GM12864 (cell line): ENCODE results near the gene TRPM1.

Experiments used
- DNase-seq: peaks from one replicate; pipeline ENCODE4 v3.0.0-alpha.2; 2011; ENCODE audit warnings: low read depth
- H3K4me3 ChIP-seq: 2 replicates; pipeline ENCODE4 v1.5.1; 2011; ENCODE audit warnings: mild to moderate bottlenecking, low read depth, low read length, control low read depth
- CTCF ChIP-seq: IDR thresholded peaks from 2 replicates; pipeline ENCODE4 v1.5.1; 2011; ENCODE audit warnings: low read depth, mild to moderate bottlenecking, moderate library complexity, low read length, control low read depth, inconsistent platforms; ENCODE audit errors: missing control alignments

The TRPM1 gene

GRCh38 chr15:31065824-31066223 lies 35.7 kb downstream of the TRPM1 start:
- H3K4me3 ChIP-seq: no peak overlapping the region
- no peak for DNase-seq
- TF ChIP-seq CTCF: no peak

- no peak for DNase-seq
- no peak for TF ChIP-seq CTCF
- no peak overlapping the region for H3K4me3 ChIP-seq
These were observed 38.6 kb downstream of the TRPM1 start for GRCh38 chr15:31062911-31063310.

- TF ChIP-seq CTCF: no peak
- no peak overlapping the region for H3K4me3 ChIP-seq
- no peak for DNase-seq
These were observed 39.1 kb downstream of the TRPM1 start for GRCh38 chr15:31062310-31062847.

GRCh38 chr15:31060429-31061140 lies 40.9 kb downstream of the TRPM1 start:
- TF ChIP-seq CTCF: no peak
- no peak for DNase-seq
- no peak overlapping the region for H3K4me3 ChIP-seq

GRCh38 chr15:31058236-31058962 lies 43.1 kb downstream of the TRPM1 start:
- DNase-seq: no peak
- TF ChIP-seq CTCF: no peak
- no peak overlapping the region for H3K4me3 ChIP-seq

GRCh38 chr15:31051496-31052080 lies 49.9 kb downstream of the TRPM1 start:
- H3K4me3 ChIP-seq: no peak overlapping the region
- no peak for TF ChIP-seq CTCF
- no peak for DNase-seq
